ENCODE results near the gene ALDH3B2.

DNA sequence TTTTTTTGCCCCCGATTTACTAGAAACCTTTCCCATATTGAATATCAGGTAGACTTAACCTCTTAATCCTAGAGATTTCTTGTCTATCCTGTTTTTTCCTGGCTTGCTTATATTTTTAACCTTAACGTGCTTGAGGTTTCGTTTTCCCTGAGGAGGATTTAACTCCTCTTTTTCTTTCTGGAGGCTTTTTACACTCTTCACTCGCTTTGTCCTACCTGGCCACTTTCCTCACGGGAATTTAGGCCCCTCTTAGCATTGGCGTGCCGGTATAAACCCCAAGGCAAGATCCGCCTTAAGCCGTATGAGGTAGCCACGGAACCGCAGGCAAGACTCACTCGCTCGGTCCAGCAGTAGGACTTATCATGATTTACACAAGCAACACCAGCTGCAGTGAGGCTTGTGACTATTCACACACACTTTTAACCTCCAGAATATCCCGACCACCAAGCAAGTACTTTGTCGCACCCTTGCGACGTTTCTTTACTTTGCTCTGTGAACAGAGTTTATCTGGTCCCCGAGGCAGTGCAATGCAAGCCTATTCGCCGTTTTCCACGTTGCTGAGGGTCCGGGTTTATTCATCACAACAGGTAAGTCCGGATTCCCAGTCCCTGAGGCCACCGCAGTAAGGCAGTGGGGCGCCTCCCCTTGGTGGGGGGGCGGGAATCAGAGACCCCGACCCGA, 20.6 kb upstream of the ALDH3B2 start:
- no peak for TF ChIP-seq POLR2A (IDR thresholded peaks at IDR 0.05)
- TF ChIP-seq, protein P1, sequence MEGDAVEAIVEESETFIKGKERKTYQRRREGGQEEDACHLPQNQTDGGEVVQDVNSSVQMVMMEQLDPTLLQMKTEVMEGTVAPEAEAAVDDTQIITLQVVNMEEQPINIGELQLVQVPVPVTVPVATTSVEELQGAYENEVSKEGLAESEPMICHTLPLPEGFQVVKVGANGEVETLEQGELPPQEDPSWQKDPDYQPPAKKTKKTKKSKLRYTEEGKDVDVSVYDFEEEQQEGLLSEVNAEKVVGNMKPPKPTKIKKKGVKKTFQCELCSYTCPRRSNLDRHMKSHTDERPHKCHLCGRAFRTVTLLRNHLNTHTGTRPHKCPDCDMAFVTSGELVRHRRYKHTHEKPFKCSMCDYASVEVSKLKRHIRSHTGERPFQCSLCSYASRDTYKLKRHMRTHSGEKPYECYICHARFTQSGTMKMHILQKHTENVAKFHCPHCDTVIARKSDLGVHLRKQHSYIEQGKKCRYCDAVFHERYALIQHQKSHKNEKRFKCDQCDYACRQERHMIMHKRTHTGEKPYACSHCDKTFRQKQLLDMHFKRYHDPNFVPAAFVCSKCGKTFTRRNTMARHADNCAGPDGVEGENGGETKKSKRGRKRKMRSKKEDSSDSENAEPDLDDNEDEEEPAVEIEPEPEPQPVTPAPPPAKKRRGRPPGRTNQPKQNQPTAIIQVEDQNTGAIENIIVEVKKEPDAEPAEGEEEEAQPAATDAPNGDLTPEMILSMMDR (IDR thresholded peaks at IDR 0.05), result no peak
